ENCODE measurements around the gene DLL1.

DLL1 gene

GRCh38 chr6:170281331-170282292 is 9.3 kb downstream of the DLL1 start:
- DNase-seq (ENCODE audit: low spot score): no peak

- no peak for DNase-seq (ENCODE audit: low spot score)
These were observed 10.2 kb downstream of the DLL1 start for GRCh38 chr6:170280689-170281045.

- peak; percentile 65 for DNase-seq (ENCODE audit: low spot score)
These were observed 10.7 kb downstream of the DLL1 start for GRCh38 chr6:170279977-170280688.

GRCh38 chr6:170279426-170279825 is 11.5 kb downstream of the DLL1 start:
- DNase-seq (ENCODE audit: low spot score): no peak

- DNase-seq (ENCODE audit: low spot score): no peak
These were observed 12.2 kb downstream of the DLL1 start for GRCh38 chr6:170278743-170279094.

GRCh38 chr6:170277893-170278742 is 12.8 kb downstream of the DLL1 start:
- no peak for DNase-seq (ENCODE audit: low spot score)

GRCh38 chr6:170276369-170277057 is 14.4 kb downstream of the DLL1 start:
- DNase-seq (ENCODE audit: low spot score): no peak

- DNase-seq (ENCODE audit: low spot score): no peak
These were observed 15.9 kb downstream of the DLL1 start for GRCh38 chr6:170274713-170275560.

- no peak for DNase-seq (ENCODE audit: low spot score)
These were observed 17.2 kb downstream of the DLL1 start for GRCh38 chr6:170273681-170274080.

- DNase-seq (ENCODE audit: low spot score): no peak
These were observed 17.7 kb downstream of the DLL1 start for GRCh38 chr6:170273191-170273590.

GRCh38 chr6:170272341-170273065 is 18.4 kb downstream of the DLL1 start:
- DNase-seq (ENCODE audit: low spot score): no peak

GRCh38 chr6:170271771-170272314 is 19.0 kb downstream of the DLL1 start:
- no peak for DNase-seq (ENCODE audit: low spot score)

GRCh38 chr6:170270984-170271593 is 19.8 kb downstream of the DLL1 start:
- no peak for DNase-seq (ENCODE audit: low spot score)

GRCh38 chr6:170269846-170270541 is 20.9 kb downstream of the DLL1 start:
- no peak for DNase-seq (ENCODE audit: low spot score)

GRCh38 chr6:170269151-170269845 is 21.6 kb downstream of the DLL1 start:
- no peak for DNase-seq (ENCODE audit: low spot score)

- no peak for DNase-seq (ENCODE audit: low spot score)
These were observed 22.4 kb downstream of the DLL1 start for GRCh38 chr6:170268216-170269129.

- no peak for DNase-seq (ENCODE audit: low spot score)
These were observed 23.2 kb downstream of the DLL1 start for GRCh38 chr6:170267688-170268087.
